GM12878 (cell line): ENCODE results near the gene RGS6. TPM values are rescaled to one million over a fixed set of nuclear protein-coding genes. Genes with fewer than 3 reads are reported as not detected.

ENCODE experiments used
- BRCA1 ChIP-seq: IDR thresholded peaks from 2 replicates; pipeline ENCODE4 v1.6.1; 2011; ENCODE audit warnings: low read depth, low read length, improper control_type of control experiment
- FOXM1 ChIP-seq: IDR thresholded peaks from 2 replicates; pipeline ENCODE4 v1.6.1; 2012; ENCODE audit warnings: low read depth, mild to moderate bottlenecking, inconsistent platforms, low read length, moderate library complexity
- GATAD2B ChIP-seq: fragments of 450-650 bp; conservative IDR thresholded peaks from 2 replicates; pipeline ENCODE4 v1.6.1; 2017; ENCODE audit warnings: low read depth, mild to moderate bottlenecking, moderate library complexity
- RBBP5 ChIP-seq: fragments of 200-600 bp; sonication (generic); conservative IDR thresholded peaks from 2 replicates; pipeline ENCODE4 v1.6.1; 2016
- RELA ChIP-seq: fragments of 450-650 bp; IDR thresholded peaks from 2 replicates; pipeline ENCODE4 v1.8.0; 2014; ENCODE audit warnings: borderline replicate concordance; ENCODE audit not compliant: partially characterized antibody
- ZBTB4 ChIP-seq: fragments of 450-650 bp; formaldehyde crosslinking; IDR thresholded peaks from 2 replicates; pipeline ENCODE4 v1.4.0; 2022; ENCODE audit warnings: mild to moderate bottlenecking, moderate library complexity
- polyA plus RNA-seq, 11 experiments: library from polyadenylated mRNA; depleted of rRNA in 4 of 11; unstranded in 6 of 11; stranded (reverse) in 5 of 11; fragments of >200 nt; fragmentation: Nextera tagmentation in 4 of 11; fragmentation: Illumina TruSeq in 1 of 11; extraction: Ambion mirVana in 4 of 11; extraction: Trizol in 1 of 11; gene quantifications; 1 replicate in 1 of 11; 2 replicates in 10 of 11; pipeline versions ENCODE4 v1.2.1 to v1.2.3, GENCODE V29; 2011 to 2016; ENCODE audit warnings: inconsistent platforms in 2 of 11, missing spikeins in 2 of 11, low read depth in 1 of 11
- total RNA-seq, 4 experiments: library from RNA; depleted of rRNA in 3 of 4; stranded (reverse); fragments of >200 nt in 3 of 4; fragmentation: Illumina TruSeq in 1 of 4; extraction: Trizol in 1 of 4; gene quantifications; 2 replicates each; pipeline versions ENCODE4 v1.2.1 to v1.2.3, GENCODE V29; 2013 to 2021
- TF ChIP-seq, protein P1 (sequence below): fragments of 450-650 bp; formaldehyde crosslinking; IDR thresholded peaks from 2 replicates; pipeline ENCODE4 v1.5.0; 2022; ENCODE audit warnings: mild to moderate bottlenecking, missing genetic modification characterization

Gene RGS6
- total and polyA plus RNA-seq, 10 of the 15 experiments (the other 5 are each of a cell fraction or from before 2014, with no cell fraction given), result 3.9 to 18.1 (median 12.4) TPM

DNA sequence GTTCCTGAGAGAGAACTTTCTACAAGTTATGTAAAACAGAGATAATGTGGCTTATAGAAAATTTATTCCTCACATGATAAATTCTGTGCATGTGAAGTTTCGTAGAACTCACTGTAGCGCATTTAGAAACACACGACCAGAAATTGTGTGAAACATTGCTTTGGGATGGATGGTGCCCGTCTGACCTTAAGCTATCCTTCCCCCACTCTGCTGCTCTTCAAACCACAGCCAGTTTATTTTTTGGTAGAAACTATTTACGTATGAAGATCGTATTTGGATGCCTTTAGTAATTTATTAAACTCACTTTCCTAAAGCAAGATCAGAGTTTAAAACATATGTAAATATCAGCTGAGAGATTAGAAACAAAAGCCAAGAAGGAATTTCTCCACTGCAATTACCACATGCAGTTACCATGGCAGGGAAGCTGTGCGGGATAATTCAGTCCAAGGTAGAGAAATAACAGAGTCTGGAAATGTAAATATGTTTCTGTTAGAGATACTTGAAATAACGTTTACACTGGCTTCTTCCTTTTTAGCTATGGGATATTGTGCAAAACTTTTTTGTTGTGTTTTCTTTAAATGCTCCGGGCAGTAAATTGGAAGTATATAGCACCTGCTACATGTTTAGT, 382.7 kb downstream of the RGS6 start (continued):
- no peak for TF ChIP-seq ZBTB4 (CRISPR knock-in tag)
- TF ChIP-seq RBBP5, result no peak
- no peak for TF ChIP-seq BRCA1
- TF ChIP-seq, protein P1, sequence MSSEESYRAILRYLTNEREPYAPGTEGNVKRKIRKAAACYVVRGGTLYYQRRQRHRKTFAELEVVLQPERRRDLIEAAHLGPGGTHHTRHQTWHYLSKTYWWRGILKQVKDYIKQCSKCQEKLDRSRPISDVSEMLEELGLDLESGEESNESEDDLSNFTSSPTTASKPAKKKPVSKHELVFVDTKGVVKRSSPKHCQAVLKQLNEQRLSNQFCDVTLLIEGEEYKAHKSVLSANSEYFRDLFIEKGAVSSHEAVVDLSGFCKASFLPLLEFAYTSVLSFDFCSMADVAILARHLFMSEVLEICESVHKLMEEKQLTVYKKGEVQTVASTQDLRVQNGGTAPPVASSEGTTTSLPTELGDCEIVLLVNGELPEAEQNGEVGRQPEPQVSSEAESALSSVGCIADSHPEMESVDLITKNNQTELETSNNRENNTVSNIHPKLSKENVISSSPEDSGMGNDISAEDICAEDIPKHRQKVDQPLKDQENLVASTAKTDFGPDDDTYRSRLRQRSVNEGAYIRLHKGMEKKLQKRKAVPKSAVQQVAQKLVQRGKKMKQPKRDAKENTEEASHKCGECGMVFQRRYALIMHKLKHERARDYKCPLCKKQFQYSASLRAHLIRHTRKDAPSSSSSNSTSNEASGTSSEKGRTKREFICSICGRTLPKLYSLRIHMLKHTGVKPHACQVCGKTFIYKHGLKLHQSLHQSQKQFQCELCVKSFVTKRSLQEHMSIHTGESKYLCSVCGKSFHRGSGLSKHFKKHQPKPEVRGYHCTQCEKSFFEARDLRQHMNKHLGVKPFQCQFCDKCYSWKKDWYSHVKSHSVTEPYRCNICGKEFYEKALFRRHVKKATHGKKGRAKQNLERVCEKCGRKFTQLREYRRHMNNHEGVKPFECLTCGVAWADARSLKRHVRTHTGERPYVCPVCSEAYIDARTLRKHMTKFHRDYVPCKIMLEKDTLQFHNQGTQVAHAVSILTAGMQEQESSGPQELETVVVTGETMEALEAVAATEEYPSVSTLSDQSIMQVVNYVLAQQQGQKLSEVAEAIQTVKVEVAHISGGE (CRISPR knock-in tag), result no peak
- no peak for TF ChIP-seq RELA
- no peak for TF ChIP-seq FOXM1
- no peak for TF ChIP-seq GATAD2B
